GM10248 (cell line): ENCODE data around the gene MORN1.

Experiments
- CTCF ChIA-PET: fragments of 300-600 bp; sonication (Branson Sonifier 250); formaldehyde crosslinking; extraction: SDS; loops from one replicate; lab custom pipeline; 2021; ENCODE audit warnings: antibody characterized with exemption; lab: Yijun Ruan, JAX
- POLR2A ChIA-PET: fragments of 350-650 bp; sonication (Branson Sonifier 250); formaldehyde crosslinking; extraction: SDS; loops from one replicate; lab custom pipeline; 2020; ENCODE audit warnings: antibody characterized with exemption; lab: Yijun Ruan, JAX
- DNase-seq: peaks from one replicate; pipeline ENCODE4 v3.0.0; 2012; ENCODE audit errors: extremely low spot score
- TF ChIP-seq, protein P1 (sequence below): IDR thresholded peaks from 2 replicates; pipeline ENCODE4 v1.5.1; 2012; ENCODE audit warnings: mild to moderate bottlenecking, low read depth; ENCODE audit errors: extremely low read depth, missing control alignments, control extremely low read depth

Gene MORN1

DNA sequence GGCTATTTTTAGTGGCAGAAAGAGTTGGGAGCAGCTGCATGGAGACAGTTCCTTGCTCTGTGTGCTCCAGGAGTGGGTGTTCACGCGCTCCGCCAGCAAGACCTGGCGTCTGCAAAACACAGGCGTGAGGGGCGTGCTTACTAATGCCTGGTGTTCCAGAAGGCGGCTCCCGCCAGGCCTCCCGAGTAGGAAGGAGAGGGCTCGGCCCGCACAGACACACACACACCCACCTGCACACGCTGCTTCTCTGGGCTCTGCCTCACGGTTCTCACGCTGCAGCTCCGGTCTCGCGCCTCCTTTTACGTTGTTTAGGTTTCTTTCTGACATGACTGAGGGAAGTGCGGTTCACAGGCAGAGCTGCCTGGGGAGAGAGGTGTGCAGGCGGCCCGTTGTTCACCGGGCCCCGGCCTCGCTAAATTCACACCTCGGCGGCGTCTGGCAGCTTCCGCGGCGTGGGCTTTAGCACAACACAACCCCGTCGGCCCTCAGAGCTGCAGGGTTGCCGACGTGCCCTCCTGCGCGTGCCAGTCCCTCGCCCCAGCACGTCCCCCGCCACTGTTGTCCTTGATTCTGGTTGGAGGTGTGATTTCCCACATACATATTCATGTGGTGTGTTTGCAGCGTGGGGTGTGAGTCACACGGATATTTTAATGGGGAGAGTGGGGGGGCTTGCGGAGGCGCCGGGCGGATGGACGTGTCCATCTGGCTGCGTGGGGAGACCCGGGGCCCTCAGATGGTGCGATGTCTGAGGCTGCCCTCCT, 86.3 kb downstream of the MORN1 start:
- DNase-seq: no peak
- ChIA-PET CTCF (interaction anchor here (2.3 kb wide), 1 partner anchor 10 kb away, joined by 9 read pairs; no protein-coding TSS in a partner anchor), POLR2A (no interaction called here)
- TF ChIP-seq, protein P1, sequence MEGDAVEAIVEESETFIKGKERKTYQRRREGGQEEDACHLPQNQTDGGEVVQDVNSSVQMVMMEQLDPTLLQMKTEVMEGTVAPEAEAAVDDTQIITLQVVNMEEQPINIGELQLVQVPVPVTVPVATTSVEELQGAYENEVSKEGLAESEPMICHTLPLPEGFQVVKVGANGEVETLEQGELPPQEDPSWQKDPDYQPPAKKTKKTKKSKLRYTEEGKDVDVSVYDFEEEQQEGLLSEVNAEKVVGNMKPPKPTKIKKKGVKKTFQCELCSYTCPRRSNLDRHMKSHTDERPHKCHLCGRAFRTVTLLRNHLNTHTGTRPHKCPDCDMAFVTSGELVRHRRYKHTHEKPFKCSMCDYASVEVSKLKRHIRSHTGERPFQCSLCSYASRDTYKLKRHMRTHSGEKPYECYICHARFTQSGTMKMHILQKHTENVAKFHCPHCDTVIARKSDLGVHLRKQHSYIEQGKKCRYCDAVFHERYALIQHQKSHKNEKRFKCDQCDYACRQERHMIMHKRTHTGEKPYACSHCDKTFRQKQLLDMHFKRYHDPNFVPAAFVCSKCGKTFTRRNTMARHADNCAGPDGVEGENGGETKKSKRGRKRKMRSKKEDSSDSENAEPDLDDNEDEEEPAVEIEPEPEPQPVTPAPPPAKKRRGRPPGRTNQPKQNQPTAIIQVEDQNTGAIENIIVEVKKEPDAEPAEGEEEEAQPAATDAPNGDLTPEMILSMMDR: no peak

DNA sequence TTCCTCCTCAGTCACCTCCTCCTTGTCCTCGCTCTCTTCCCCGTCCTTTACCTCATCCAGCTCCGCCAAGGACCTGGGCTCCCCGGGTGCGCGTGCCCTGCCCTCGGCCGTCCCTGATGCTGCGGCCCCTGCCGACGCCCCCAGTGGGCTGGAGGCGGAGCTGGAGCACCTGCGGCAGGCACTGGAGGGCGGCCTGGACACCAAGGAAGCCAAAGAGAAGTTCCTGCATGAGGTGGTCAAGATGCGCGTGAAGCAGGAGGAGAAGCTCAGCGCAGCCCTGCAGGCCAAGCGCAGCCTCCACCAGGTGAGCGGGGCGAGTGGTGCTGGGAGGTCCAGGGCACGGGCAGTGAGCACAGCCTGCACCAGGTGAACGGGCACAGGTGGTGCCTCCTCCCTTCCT, 87.1 kb downstream of the MORN1 start:
- TF ChIP-seq, protein P1: no peak
- POLR2A ChIA-PET: no interaction called here
- CTCF ChIA-PET: no interaction called here
- DNase-seq: no peak

DNA sequence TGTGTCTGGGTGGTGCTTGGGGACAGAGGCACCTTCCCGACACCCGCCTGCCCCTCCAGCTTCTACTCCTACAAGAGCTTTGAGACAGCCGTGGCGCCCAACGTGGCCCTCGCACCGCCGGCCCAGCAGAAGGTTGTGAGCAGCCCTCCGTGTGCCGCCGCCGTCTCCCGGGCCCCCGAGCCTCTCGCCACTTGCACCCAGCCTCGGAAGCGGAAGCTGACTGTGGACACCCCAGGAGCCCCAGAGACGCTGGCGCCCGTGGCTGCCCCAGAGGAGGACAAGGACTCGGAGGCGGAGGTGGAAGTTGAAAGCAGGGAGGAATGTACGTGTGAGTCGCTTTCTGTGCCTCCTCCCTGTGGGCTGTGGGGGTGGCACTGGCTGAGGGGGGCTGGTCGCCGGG, 87.6 kb downstream of the MORN1 start:
- TF ChIP-seq, protein P1: no peak
- DNase-seq: no peak
- ChIA-PET POLR2A (no interaction called here), CTCF (interaction anchor here (0.8 kb wide), 1 partner anchor 8 kb away, joined by 3 read pairs; no protein-coding TSS in a partner anchor)

DNA sequence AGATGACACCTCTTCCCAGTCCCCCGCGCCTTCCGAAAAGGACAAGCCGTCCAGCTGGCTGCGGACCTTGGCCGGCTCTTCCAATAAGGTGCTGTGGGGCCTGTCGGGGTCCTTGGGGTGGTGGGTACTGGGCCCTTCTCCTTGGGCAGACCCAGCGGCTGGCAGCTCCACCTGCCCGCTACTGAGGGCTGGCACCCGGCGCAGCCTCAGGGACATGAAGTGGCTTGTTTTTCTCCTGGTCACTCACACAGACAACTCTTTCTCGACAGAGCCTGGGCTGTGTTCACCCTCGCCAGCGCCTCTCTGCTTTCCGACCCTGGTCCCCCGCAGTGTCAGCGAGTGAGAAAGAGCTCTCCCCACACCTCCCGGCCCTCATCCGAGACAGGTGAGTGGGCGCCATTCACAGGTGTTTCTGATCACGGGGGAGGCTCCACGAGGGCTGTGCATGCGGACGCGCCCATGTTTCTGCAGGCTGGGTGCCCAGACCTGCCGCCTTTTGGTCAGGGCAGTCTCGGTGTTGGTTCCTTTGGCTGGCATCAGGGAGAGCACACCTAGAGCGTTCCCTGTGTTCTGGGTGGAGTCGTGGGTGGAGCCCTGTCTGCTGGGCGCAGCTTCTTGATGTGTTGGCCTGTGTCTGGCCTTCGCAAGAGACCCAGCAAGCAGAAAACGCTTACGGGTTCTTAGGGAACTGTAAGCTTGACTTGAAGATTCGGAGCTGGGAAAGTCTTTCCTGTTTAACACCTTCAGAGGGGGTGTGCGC, 88.2 kb downstream of the MORN1 start:
- DNase-seq: no peak
- ChIA-PET POLR2A (no interaction called here), CTCF (interaction anchor here (0.8 kb wide), 1 partner anchor 9 kb away, joined by 3 read pairs; no protein-coding TSS in a partner anchor)
- TF ChIP-seq, protein P1: no peak

DNA sequence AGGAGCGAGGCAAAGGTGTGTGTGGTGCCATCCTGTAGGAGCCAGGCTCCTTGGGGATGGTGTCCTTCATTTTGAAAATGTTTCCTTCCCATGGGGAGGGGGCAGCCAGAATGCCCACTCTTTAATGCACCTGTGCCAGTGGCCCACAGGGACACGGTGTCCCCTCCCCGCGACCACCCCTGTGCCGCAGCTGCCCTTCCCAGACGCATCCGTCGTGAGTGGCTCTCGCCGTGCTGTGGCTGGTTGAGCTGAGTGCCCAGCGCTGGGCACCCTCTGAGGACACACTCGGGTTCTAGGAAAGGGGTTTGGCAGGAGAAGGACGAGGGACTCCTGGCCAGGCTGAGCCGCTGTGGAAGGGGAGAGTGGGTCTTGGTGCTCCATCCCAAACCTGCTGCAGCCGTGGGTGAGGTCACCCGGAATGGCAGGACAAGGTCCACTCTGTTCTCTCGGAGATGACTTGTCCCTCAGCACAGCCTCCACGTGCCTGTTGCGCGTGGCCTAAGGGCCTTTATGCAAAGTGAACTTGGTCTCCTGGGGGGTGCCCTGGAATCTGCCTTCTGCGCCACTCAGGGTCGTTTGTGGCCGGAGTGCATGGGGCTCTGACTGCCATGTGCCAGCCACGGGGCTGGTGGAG, 88.9 kb downstream of the MORN1 start:
- POLR2A ChIA-PET: interaction anchor here (0.5 kb wide), 1 partner anchor 284 kb away, joined by 6 read pairs; no protein-coding TSS in a partner anchor

More for the DNA sequence above, 88.9 kb downstream of the MORN1 start:
- no peak for DNase-seq
- TF ChIP-seq, protein P1: no peak
- CTCF ChIA-PET: no interaction called here
